HAP-1 (cell line): ENCODE data around the gene KMT5C.

ENCODE experiments used
- DNase-seq, 2 experiments: peaks; one replicate each; pipeline ENCODE4 v3.0.0-alpha.2; 2016 to 2020; ENCODE audit warnings: low spot score in 2 of 2
- H3K27me3 ChIP-seq: fragments of 250-450 bp; sonication (Bioruptor Pico); 2 replicates; pipeline ENCODE4 v1.5.1; 2020; ENCODE audit warnings: low read depth, mild to moderate bottlenecking, moderate library complexity
- H3K36me3 ChIP-seq: fragments of 250-450 bp; sonication (Bioruptor Pico); replicated peaks from 2 replicates; pipeline ENCODE4 v1.5.1; 2020; ENCODE audit warnings: mild to moderate bottlenecking
- H3K4me1 ChIP-seq: fragments of 250-450 bp; sonication (Bioruptor Pico); 2 replicates; pipeline ENCODE4 v1.5.1; 2020; ENCODE audit warnings: mild to moderate bottlenecking
- H3K4me3 ChIP-seq: fragments of 250-450 bp; sonication (Bioruptor Pico); 2 replicates; pipeline ENCODE4 v1.5.1; 2020; ENCODE audit warnings: mild to moderate bottlenecking, moderate library complexity
- H3K9me3 ChIP-seq: fragments of 250-450 bp; sonication (Bioruptor Pico); 2 replicates; pipeline ENCODE4 v1.5.1; 2020; ENCODE audit warnings: mild to moderate bottlenecking, moderate library complexity
- in situ Hi-C: fragments of 300-500 bp; cut with MboI; formaldehyde crosslinking; loops from 3 replicates; pipeline ENCODE4 v1.14.3; 2020; ENCODE audit warnings: low sequenced_read_pairs, inconsistent platforms, mixed read lengths

The KMT5C gene

GRCh38 chr19:55372316-55373081, 32.8 kb downstream of the KMT5C start:
- no peaks in the 10 kb centered on the region; the same call in 1 of the 2 replicates for H3K4me1 ChIP-seq
- H3K27me3 ChIP-seq = peaks cover 30% of the 10 kb centered on the region
- H3K9me3 ChIP-seq = no peaks in the 10 kb centered on the region
- no peaks in the 10 kb centered on the region for H3K36me3 ChIP-seq
- in situ Hi-C loops = no loop called here
- no peak overlapping the region for H3K4me3 ChIP-seq
- DNase-seq = no peak

- H3K9me3 ChIP-seq = no peaks in the 10 kb centered on the region
- H3K36me3 ChIP-seq = no peaks in the 10 kb centered on the region
- no peak for DNase-seq
- no peaks in the 10 kb centered on the region; the same call in 1 of the 2 replicates for H3K4me1 ChIP-seq
- in situ Hi-C loops = no loop called here
- peaks cover 29% of the 10 kb centered on the region for H3K27me3 ChIP-seq
- no peak overlapping the region for H3K4me3 ChIP-seq
These were observed 33.8 kb downstream of the KMT5C start for GRCh38 chr19:55373306-55373992.

GRCh38 chr19:55373993-55374757, 34.5 kb downstream of the KMT5C start:
- Histone ChIP-seq H3K9me3 (no peaks in the 10 kb centered on the region), H3K27me3 (peaks cover 25% of the 10 kb centered on the region), H3K4me3 (no peak overlapping the region), H3K36me3 (no peaks in the 10 kb centered on the region), H3K4me1 (no peaks in the 10 kb centered on the region; the same call in 1 of the 2 replicates)
- in situ Hi-C loops = no loop called here
- DNase-seq = no peak

GRCh38 chr19:55376241-55376933, 36.7 kb downstream of the KMT5C start, which contains the start of gene TMEM190:
TMEM190 (plus strand) TSS chr19:55376826; CDS start chr19:55376854, 28 bp downstream.
- peak in 1 of 2 experiments; percentile 56 for DNase-seq
- in situ Hi-C loops = no loop called here
- H3K27me3 ChIP-seq = peaks cover 9% of the 10 kb centered on the region
- no peak within 1 kb of the TSS for H3K4me3 ChIP-seq
- H3K36me3 ChIP-seq = no peaks in the 10 kb centered on the region
- no peaks in the 10 kb centered on the region for H3K9me3 ChIP-seq
- H3K4me1 ChIP-seq = no peaks in the 10 kb centered on the region; the same call in 1 of the 2 replicates

- Histone ChIP-seq H3K4me3 (no peak overlapping the region), H3K27me3 (no peaks in the 10 kb centered on the region), H3K9me3 (no peaks in the 10 kb centered on the region; the same call in 1 of the 2 replicates), H3K4me1 (no peaks in the 10 kb centered on the region; the same call in 1 of the 2 replicates), H3K36me3 (no peaks in the 10 kb centered on the region)
- no peak for DNase-seq
- in situ Hi-C loops = no loop called here
These were observed 37.9 kb downstream of the KMT5C start for GRCh38 chr19:55377356-55378131.

- in situ Hi-C loops = no loop called here
- DNase-seq = no peak
- H3K4me3 ChIP-seq = no peak overlapping the region
- H3K27me3 ChIP-seq = no peaks in the 10 kb centered on the region
- no peaks in the 10 kb centered on the region for H3K36me3 ChIP-seq
- H3K9me3 ChIP-seq = no peaks in the 10 kb centered on the region; the same call in 1 of the 2 replicates
- peaks cover 8% of the 10 kb centered on the region for H3K4me1 ChIP-seq
These were observed 39.5 kb downstream of the KMT5C start for GRCh38 chr19:55379174-55379573.

- Histone ChIP-seq H3K36me3 (peaks cover 12% of the 10 kb centered on the region), H3K4me1 (peaks cover 13% of the 10 kb centered on the region), H3K27me3 (no peaks in the 10 kb centered on the region), H3K9me3 (no peaks in the 10 kb centered on the region; the same call in 1 of the 2 replicates), H3K4me3 (no peak overlapping the region)
- in situ Hi-C loops = loop anchor here (10.0 kb wide), 1 partner anchor 77 kb away; no protein-coding TSS in a partner anchor
- DNase-seq = no peak
These were observed 42.3 kb downstream of the KMT5C start for GRCh38 chr19:55382013-55382412.

- Histone ChIP-seq H3K27me3 (no peaks in the 10 kb centered on the region), H3K4me3 (no peak overlapping the region), H3K4me1 (peaks cover 18% of the 10 kb centered on the region), H3K36me3 (peaks cover 18% of the 10 kb centered on the region), H3K9me3 (no peaks in the 10 kb centered on the region; the same call in 1 of the 2 replicates)
- no peak for DNase-seq
- in situ Hi-C loops = loop anchor here (10.0 kb wide), 1 partner anchor 78 kb away; no protein-coding TSS in a partner anchor
These were observed 42.9 kb downstream of the KMT5C start for GRCh38 chr19:55382522-55383054.

- peak overlapping the region; percentile 88 for H3K4me3 ChIP-seq
- DNase-seq = peak; percentile 51 to 76
- H3K36me3 ChIP-seq = peaks cover 27% of the 10 kb centered on the region
- no peaks in the 10 kb centered on the region for H3K27me3 ChIP-seq
- in situ Hi-C loops = loop anchor here (10.0 kb wide), 1 partner anchor 79 kb away; no protein-coding TSS in a partner anchor
- H3K9me3 ChIP-seq = no peaks in the 10 kb centered on the region; the same call in 1 of the 2 replicates
- peaks cover 27% of the 10 kb centered on the region for H3K4me1 ChIP-seq
These were observed 43.8 kb downstream of the KMT5C start for GRCh38 chr19:55383279-55384130.

GRCh38 chr19:55384131-55384919, 44.6 kb downstream of the KMT5C start, which contains the start of gene TMEM238:
TMEM238 (minus strand) TSS chr19:55384292; CDS start chr19:55384259, 33 bp downstream.
- Histone ChIP-seq H3K9me3 (no peaks in the 10 kb centered on the region; the same call in 1 of the 2 replicates), H3K27me3 (no peaks in the 10 kb centered on the region), H3K4me1 (peaks cover 29% of the 10 kb centered on the region), H3K36me3 (peaks cover 35% of the 10 kb centered on the region), H3K4me3 (peak within 1 kb of the TSS; percentile 88)
- in situ Hi-C loops = loop anchor here (10.0 kb wide), 1 partner anchor 80 kb away; no protein-coding TSS in a partner anchor
- no peak for DNase-seq
